Caco-2 (cell line): Measurements from ENCODE around the gene COG4. TPM values are rescaled to one million over a fixed set of nuclear protein-coding genes. Genes with fewer than 3 reads are reported as not detected.
"Not testable (repeated sequence)": the region's sequence is repeated elsewhere in the genome, so short reads cannot be mapped to it uniquely, and the experiment has no call there.

ENCODE experiments used
- BruUV-seq: library from RNA; stranded (reverse); fragments of 400-500 nt; replicated peaks from 2 replicates; lab custom pipeline; 2021; lab: Mats Ljungman, UMichigan
- CTCF ChIA-PET: fragments of 300-600 bp; sonication (Branson Sonifier 250); formaldehyde crosslinking; loops from one replicate; lab custom pipeline; 2022; ENCODE audit warnings: antibody characterized with exemption; lab: Charles Lee
- POLR2A ChIA-PET: fragments of 300-600 bp; sonication (Branson Sonifier 250); formaldehyde crosslinking; loops from one replicate; lab custom pipeline; 2022; ENCODE audit warnings: antibody characterized with exemption; lab: Charles Lee
- DNase-seq, 2 experiments: peaks; one replicate each; pipeline versions ENCODE4 v3.0.0 to v3.0.0-alpha.2; 2020 to 2022
- H3K27me3 ChIP-seq: replicated peaks from 2 replicates; pipeline ENCODE4 v1.6.0; 2011; ENCODE audit warnings: low read length; ENCODE audit not compliant: control insufficient read depth, insufficient read depth
- H3K36me3 ChIP-seq: 2 replicates; pipeline ENCODE4 v1.5.1; 2011; ENCODE audit warnings: low read length; ENCODE audit not compliant: control insufficient read depth, insufficient read depth
- H3K4me1 ChIP-seq: fragments of 250-450 bp; sonication (Bioruptor Pico); 2 replicates; pipeline ENCODE4 v1.5.1; 2020; ENCODE audit warnings: mild to moderate bottlenecking
- H3K4me3 ChIP-seq: 2 replicates; pipeline ENCODE4 v1.5.1; 2011; ENCODE audit warnings: low read depth, mild to moderate bottlenecking, control low read depth, low read length
- H3K9me3 ChIP-seq: fragments of 250-450 bp; sonication (Bioruptor Pico); 2 replicates; pipeline ENCODE4 v1.5.1; 2020; ENCODE audit warnings: mild to moderate bottlenecking, moderate library complexity
- H3K27ac Mint-ChIP-seq: one replicate; pipeline ENCODE4 v1.8.0; 2022; ENCODE audit warnings: mixed read lengths; ENCODE audit not compliant: unreplicated experiment
- H3K27me3 Mint-ChIP-seq: one replicate; pipeline ENCODE4 v1.8.0; 2022; ENCODE audit warnings: mixed read lengths; ENCODE audit not compliant: insufficient read depth, unreplicated experiment
- H3K36me3 Mint-ChIP-seq: one replicate; pipeline ENCODE4 v1.8.0; 2022; ENCODE audit warnings: mild to moderate bottlenecking, mixed read lengths; ENCODE audit not compliant: insufficient read depth, unreplicated experiment
- H3K4me1 Mint-ChIP-seq: one replicate; pipeline ENCODE4 v1.8.0; 2022; ENCODE audit warnings: low read depth, mixed read lengths; ENCODE audit not compliant: unreplicated experiment
- H3K4me3 Mint-ChIP-seq: one replicate; pipeline ENCODE4 v1.8.0; 2022; ENCODE audit warnings: mild to moderate bottlenecking, moderate library complexity, mixed read lengths; ENCODE audit not compliant: unreplicated experiment
- H3K9me3 Mint-ChIP-seq: one replicate; pipeline ENCODE4 v1.8.0; 2022; ENCODE audit warnings: mixed read lengths; ENCODE audit not compliant: unreplicated experiment
- CTCF ChIP-seq, 2 experiments: fragments of 200-600 bp in 1 of 2; IDR thresholded peaks; 1 replicate in 1 of 2; 2 replicates in 1 of 2; pipeline versions ENCODE4 v1.5.1 to v1.8.0; 2011 to 2022; ENCODE audit warnings: antibody characterized with exemption in 1 of 2, control low read depth in 1 of 2, inconsistent platforms in 1 of 2, low read depth in 1 of 2, low read length in 1 of 2, mild to moderate bottlenecking in 1 of 2, moderate library complexity in 1 of 2; ENCODE audit not compliant: insufficient read depth in 1 of 2, severe bottlenecking in 1 of 2, unreplicated experiment in 1 of 2
- intact Hi-C: fragments of 100-400 bp; cut with micrococcal nuclease; formaldehyde crosslinking; loops from one replicate; pipeline ENCODE4 v1.10.0; 2022; ENCODE audit not compliant: unreplicated experiment
- total RNA-seq: library from RNA; stranded (reverse); gene quantifications from 2 replicates; pipeline ENCODE4 v1.2.3, GENCODE V29; 2022

COG4 gene
- total RNA-seq, 1 experiment from 2014 or later, result 88.5 TPM

GRCh38 chr16:70529051-70529777 is 5.9 kb upstream of the COG4 start:
- intact Hi-C loops, result no loop called here
- POLR2A ChIA-PET, result no interaction called here
- peaks cover 96% of the 10 kb centered on the region for H3K36me3 Mint-ChIP-seq
- H3K27me3 Mint-ChIP-seq, result no peaks in the 10 kb centered on the region
- no TSS peak for BruUV-seq
- Histone ChIP-seq H3K36me3 (peaks cover 5% of the 10 kb centered on the region), H3K4me1 (peaks cover 24% of the 10 kb centered on the region), H3K9me3 (no peaks in the 10 kb centered on the region), H3K4me3 (no peak overlapping the region), H3K27me3 (no peaks in the 10 kb centered on the region)
- CTCF ChIA-PET, result no interaction called here
- H3K9me3 Mint-ChIP-seq, result no peaks in the 10 kb centered on the region
- no peak overlapping the region for H3K27ac Mint-ChIP-seq
- TF ChIP-seq CTCF (IDR thresholded peaks at IDR 0.05; ENCODE audit: insufficient read depth in 1 of 2, low read depth in 1 of 2, low read length in 1 of 2, severe bottlenecking in 1 of 2, unreplicated experiment in 1 of 2), result peak; percentile 39 to 59
- H3K4me3 Mint-ChIP-seq, result peak overlapping the region; percentile 31
- DNase-seq, result peak in 1 of 2 experiments; percentile 26
- H3K4me1 Mint-ChIP-seq, result peaks cover 12% of the 10 kb centered on the region

GRCh38 chr16:70527315-70527996 is 4.1 kb upstream of the COG4 start:
- Mint-ChIP-seq H3K27ac (no peak overlapping the region), H3K4me3 (peak overlapping the region; percentile 98), H3K4me1 (peaks cover 16% of the 10 kb centered on the region), H3K27me3 (no peaks in the 10 kb centered on the region), H3K36me3 (peaks cover 93% of the 10 kb centered on the region), H3K9me3 (no peaks in the 10 kb centered on the region)
- Histone ChIP-seq H3K36me3 (peaks cover 4% of the 10 kb centered on the region; the same call in 1 of the 2 replicates), H3K9me3 (no peaks in the 10 kb centered on the region), H3K27me3 (no peaks in the 10 kb centered on the region), H3K4me1 (peaks cover 24% of the 10 kb centered on the region), H3K4me3 (no peak overlapping the region)
- CTCF ChIA-PET, result no interaction called here
- DNase-seq, result no peak
- BruUV-seq, result no TSS peak
- intact Hi-C loops, result no loop called here
- no peak for TF ChIP-seq CTCF (IDR thresholded peaks at IDR 0.05; ENCODE audit: insufficient read depth in 1 of 2, low read depth in 1 of 2, low read length in 1 of 2, severe bottlenecking in 1 of 2, unreplicated experiment in 1 of 2)
- POLR2A ChIA-PET, result interaction anchor here (0.6 to 0.7 kb wide), 2 partner anchors 11 to 146 kb away, joined by 3 to 5 read pairs; no protein-coding TSS in a partner anchor

- Histone ChIP-seq H3K36me3 (no peaks in the 10 kb centered on the region), H3K4me3 (no peak overlapping the region), H3K27me3 (no peaks in the 10 kb centered on the region), H3K9me3 (no peaks in the 10 kb centered on the region), H3K4me1 (peaks cover 24% of the 10 kb centered on the region)
- no peak for DNase-seq
- intact Hi-C loops, result no loop called here
- no peak for TF ChIP-seq CTCF (IDR thresholded peaks at IDR 0.05; ENCODE audit: insufficient read depth in 1 of 2, low read depth in 1 of 2, low read length in 1 of 2, severe bottlenecking in 1 of 2, unreplicated experiment in 1 of 2)
- Mint-ChIP-seq H3K27me3 (no peaks in the 10 kb centered on the region), H3K4me1 (peaks cover 19% of the 10 kb centered on the region), H3K36me3 (peaks cover 82% of the 10 kb centered on the region), H3K27ac (no peak overlapping the region), H3K9me3 (no peaks in the 10 kb centered on the region), H3K4me3 (peak overlapping the region; percentile 98)
- ChIA-PET CTCF (no interaction called here), POLR2A (no interaction called here)
- BruUV-seq, result no TSS peak
Measured at GRCh38 chr16:70526403-70526802, 3.0 kb upstream of the COG4 start.

DNA sequence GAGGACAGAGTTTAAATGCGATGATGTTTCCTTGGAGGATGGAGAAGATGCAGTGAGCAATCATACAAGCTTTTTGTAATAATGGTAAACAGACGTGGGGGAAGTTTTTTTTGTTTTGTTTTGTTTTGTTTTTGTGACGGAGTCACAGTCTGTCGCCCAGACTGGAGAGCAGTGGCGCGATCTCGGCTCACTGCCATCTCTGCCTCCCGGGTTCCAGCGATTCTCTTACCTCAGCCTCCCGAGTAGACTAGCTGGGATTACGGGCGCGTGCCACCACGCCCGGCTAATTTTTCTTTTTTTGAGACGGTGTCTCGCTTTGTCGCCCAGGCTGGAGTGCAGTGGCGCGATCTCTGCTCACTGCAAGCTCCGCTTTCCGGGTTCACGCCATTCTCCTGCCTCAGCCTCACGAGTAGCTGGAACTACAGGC is 1.1 kb upstream of the COG4 start:
- H3K9me3 ChIP-seq, H3K27me3 Mint-ChIP-seq, H3K27me3 ChIP-seq, H3K9me3 Mint-ChIP-seq, H3K36me3 ChIP-seq: not testable (repeated sequence)
- BruUV-seq, result TSS peak; percentile 72
- peaks cover 24% of the 10 kb centered on the region for H3K4me1 ChIP-seq
- peak overlapping the region; percentile 93 for H3K4me3 ChIP-seq
- H3K27ac Mint-ChIP-seq, result peak overlapping the region; percentile 99
- DNase-seq, result peak in 1 of 2 experiments; percentile 31
- H3K4me1 Mint-ChIP-seq, result peaks cover 19% of the 10 kb centered on the region
- intact Hi-C loops, result loop anchor here (1.0 kb wide), 1 partner anchor 143 kb away; no protein-coding TSS in a partner anchor
- CTCF ChIA-PET, result interaction anchor here (0.7 kb wide), 1 partner anchor 126 kb away, joined by 3 read pairs; no protein-coding TSS in a partner anchor
- peak overlapping the region; percentile 98 for H3K4me3 Mint-ChIP-seq
- peaks cover 62% of the 10 kb centered on the region for H3K36me3 Mint-ChIP-seq
- POLR2A ChIA-PET, result interaction anchor here (0.6 to 1.2 kb wide), 5 partner anchors 10 to 178 kb away, joined by 3 to 5 read pairs (median 3); partner anchors contain the start of gene FCSK
